HepG2 (cell line): ENCODE data around the gene BAHCC1. TPM values are rescaled to one million over a fixed set of nuclear protein-coding genes. Genes with fewer than 3 reads are reported as not detected.

ENCODE experiments used
- ELF4 ChIP-seq: sonication (generic); formaldehyde crosslinking; IDR thresholded peaks from 2 replicates; pipeline ENCODE4 v1.5.0; 2020; ENCODE audit warnings: missing genetic modification reagents, mild to moderate bottlenecking, moderate library complexity, borderline replicate concordance
- KAT8 ChIP-seq: IDR thresholded peaks from 2 replicates; pipeline ENCODE4 v1.6.1; 2016; ENCODE audit warnings: missing genetic modification reagents, missing compliant biosample characterization
- KDM5A ChIP-seq: fragments of 200-600 bp; sonication (generic); IDR thresholded peaks from 2 replicates; pipeline ENCODE4 v1.7.0; 2018; ENCODE audit warnings: antibody characterized with exemption, mild to moderate bottlenecking, low read length, borderline replicate concordance
- NAIF1 ChIP-seq: sonication (generic); formaldehyde crosslinking; IDR thresholded peaks from 2 replicates; pipeline ENCODE4 v1.5.0; 2020; ENCODE audit warnings: mild to moderate bottlenecking, missing genetic modification reagents, borderline replicate concordance
- NKX3-1 ChIP-seq: sonication (generic); formaldehyde crosslinking; IDR thresholded peaks from 2 replicates; pipeline ENCODE4 v1.5.0; 2020; ENCODE audit warnings: missing genetic modification reagents
- RFXANK ChIP-seq: IDR thresholded peaks from 2 replicates; pipeline ENCODE4 v1.6.1; 2016
- SMAD3 ChIP-seq: sonication (generic); formaldehyde crosslinking; IDR thresholded peaks from 2 replicates; pipeline ENCODE4 v1.4.0; 2020; ENCODE audit warnings: missing genetic modification reagents
- SMAD9 ChIP-seq: sonication (generic); formaldehyde crosslinking; IDR thresholded peaks from 2 replicates; pipeline ENCODE4 v1.5.1; 2020; ENCODE audit warnings: mild to moderate bottlenecking, missing genetic modification reagents
- SP140L ChIP-seq: sonication (generic); formaldehyde crosslinking; IDR thresholded peaks from 2 replicates; pipeline ENCODE4 v1.4.0; 2020; ENCODE audit warnings: missing genetic modification reagents, borderline replicate concordance
- TCF7L2 ChIP-seq: IDR thresholded peaks from 2 replicates; pipeline ENCODE4 v1.6.1; 2011; ENCODE audit warnings: mild to moderate bottlenecking, low read depth, low read length, moderate library complexity
- TSC22D2 ChIP-seq: sonication (generic); formaldehyde crosslinking; IDR thresholded peaks from 2 replicates; pipeline ENCODE4 v1.5.1; 2020; ENCODE audit warnings: missing genetic modification reagents, mild to moderate bottlenecking, borderline replicate concordance
- ZBTB38 ChIP-seq: sonication (generic); formaldehyde crosslinking; IDR thresholded peaks from 2 replicates; pipeline ENCODE4 v1.5.1; 2020; ENCODE audit warnings: mild to moderate bottlenecking, missing genetic modification reagents
- ZNF274 ChIP-seq: sonication (generic); formaldehyde crosslinking; IDR thresholded peaks from 2 replicates; pipeline ENCODE4 v1.5.1; 2020; ENCODE audit warnings: mild to moderate bottlenecking, missing genetic modification reagents
- ZNF510 ChIP-seq: sonication (generic); formaldehyde crosslinking; IDR thresholded peaks from 2 replicates; pipeline ENCODE4 v1.4.0; 2020; ENCODE audit warnings: low read depth, mild to moderate bottlenecking, missing genetic modification reagents
- ZNF678 ChIP-seq: sonication (generic); formaldehyde crosslinking; IDR thresholded peaks from 2 replicates; pipeline ENCODE4 v1.4.0; 2020; ENCODE audit warnings: mild to moderate bottlenecking, missing genetic modification reagents
- polyA plus RNA-seq, 8 experiments: library from polyadenylated mRNA; depleted of rRNA in 3 of 8; stranded (reverse) in 7 of 8; unstranded in 1 of 8; fragments of >200 nt; fragmentation: Illumina TruSeq in 4 of 8; extraction: Trizol in 4 of 8; gene quantifications; 2 replicates each; pipeline versions ENCODE4 v1.2.1 to v1.2.3, GENCODE V29; 2011 to 2016; ENCODE audit warnings: low read depth in 4 of 8, missing spikeins in 1 of 8, mixed read lengths in 1 of 8; ENCODE audit not compliant: insufficient read depth in 1 of 8
- total RNA-seq, 5 experiments: library from RNA; depleted of rRNA; stranded (reverse); fragments of >200 nt; fragmentation: Illumina TruSeq; extraction: Trizol; gene quantifications; 2 replicates each; pipeline ENCODE4 v1.2.3, GENCODE V29; 2016; ENCODE audit warnings: low read depth in 1 of 5
- TF ChIP-seq, protein P1 (sequence below): sonication (generic); formaldehyde crosslinking; IDR thresholded peaks from 2 replicates; pipeline ENCODE4 v1.4.0; 2020; ENCODE audit warnings: missing genetic modification reagents
- TF ChIP-seq, protein P2 (sequence below): sonication (generic); formaldehyde crosslinking; IDR thresholded peaks from 2 replicates; pipeline ENCODE4 v1.5.1; 2020; ENCODE audit warnings: missing genetic modification reagents, mild to moderate bottlenecking, borderline replicate concordance
- TF ChIP-seq, protein P3 (sequence below): sonication (generic); formaldehyde crosslinking; IDR thresholded peaks from 2 replicates; pipeline ENCODE4 v1.5.1; 2020; ENCODE audit warnings: mild to moderate bottlenecking, missing genetic modification reagents
- TF ChIP-seq, protein P4 (sequence below): sonication (generic); formaldehyde crosslinking; IDR thresholded peaks from 2 replicates; pipeline ENCODE4 v1.5.0; 2020; ENCODE audit warnings: mild to moderate bottlenecking, low read depth, missing genetic modification reagents, borderline replicate concordance
- TF ChIP-seq, protein P5 (sequence below): sonication (generic); formaldehyde crosslinking; IDR thresholded peaks from 2 replicates; pipeline ENCODE4 v1.8.0; 2022; ENCODE audit warnings: mild to moderate bottlenecking, missing genetic modification reagents, borderline replicate concordance

The BAHCC1 gene
- total and polyA plus RNA-seq, 2 of the 13 experiments (the other 11 are each of a cell fraction or from before 2014, with no cell fraction given), result 1.4 to 1.7 TPM

DNA sequence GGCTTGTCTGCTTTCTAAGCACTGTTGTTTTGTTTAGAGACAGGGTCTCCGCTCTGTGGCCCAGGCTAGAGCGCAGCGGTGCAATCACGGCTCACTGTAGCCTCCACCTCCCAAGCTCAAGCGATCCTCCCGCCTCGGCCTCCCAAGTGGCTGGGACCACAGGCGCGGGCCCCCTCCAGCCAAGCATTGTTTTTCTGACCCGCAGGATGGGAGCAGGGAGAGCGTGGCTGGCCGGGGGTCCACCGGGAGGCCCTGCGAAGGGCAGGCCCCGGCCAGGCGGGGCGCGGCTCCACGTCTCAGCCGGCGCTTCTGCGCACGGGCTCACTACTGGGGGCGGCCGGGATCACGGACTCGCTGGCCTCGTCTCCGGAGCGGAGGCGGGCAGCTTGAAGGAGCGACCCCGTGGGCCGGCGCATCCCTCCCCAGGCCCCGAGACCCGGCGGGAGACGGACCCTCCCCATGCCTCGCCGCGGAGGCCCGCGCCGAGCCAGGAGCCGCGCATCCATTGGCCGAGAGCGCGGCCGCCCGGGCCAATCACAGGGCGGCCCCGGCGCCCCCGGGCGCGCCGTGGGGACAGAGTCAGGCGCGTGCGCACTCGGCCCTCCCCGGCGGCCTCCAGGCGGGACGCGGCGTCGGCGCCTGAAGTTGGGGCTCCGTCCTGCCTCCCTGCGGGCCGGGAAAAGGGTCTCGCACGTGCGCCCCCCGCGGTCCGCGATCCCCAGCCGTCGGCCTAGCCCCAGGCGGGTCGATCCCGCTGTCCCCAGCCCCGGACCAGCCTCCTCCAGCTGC is 92.4 kb downstream of the BAHCC1 start (continued):
- TF ChIP-seq, protein P1, sequence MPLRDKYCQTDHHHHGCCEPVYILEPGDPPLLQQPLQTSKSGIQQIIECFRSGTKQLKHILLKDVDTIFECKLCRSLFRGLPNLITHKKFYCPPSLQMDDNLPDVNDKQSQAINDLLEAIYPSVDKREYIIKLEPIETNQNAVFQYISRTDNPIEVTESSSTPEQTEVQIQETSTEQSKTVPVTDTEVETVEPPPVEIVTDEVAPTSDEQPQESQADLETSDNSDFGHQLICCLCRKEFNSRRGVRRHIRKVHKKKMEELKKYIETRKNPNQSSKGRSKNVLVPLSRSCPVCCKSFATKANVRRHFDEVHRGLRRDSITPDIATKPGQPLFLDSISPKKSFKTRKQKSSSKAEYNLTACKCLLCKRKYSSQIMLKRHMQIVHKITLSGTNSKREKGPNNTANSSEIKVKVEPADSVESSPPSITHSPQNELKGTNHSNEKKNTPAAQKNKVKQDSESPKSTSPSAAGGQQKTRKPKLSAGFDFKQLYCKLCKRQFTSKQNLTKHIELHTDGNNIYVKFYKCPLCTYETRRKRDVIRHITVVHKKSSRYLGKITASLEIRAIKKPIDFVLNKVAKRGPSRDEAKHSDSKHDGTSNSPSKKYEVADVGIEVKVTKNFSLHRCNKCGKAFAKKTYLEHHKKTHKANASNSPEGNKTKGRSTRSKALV (CRISPR knock-in tag), result no peak
- peak; percentile 76; the same call in 1 of the 2 replicates for TF ChIP-seq NKX3-1 (CRISPR knock-in tag)
- TF ChIP-seq ZBTB38 (CRISPR knock-in tag), result peak; percentile 47; the same call in 1 of the 2 replicates
- TF ChIP-seq, protein P2, sequence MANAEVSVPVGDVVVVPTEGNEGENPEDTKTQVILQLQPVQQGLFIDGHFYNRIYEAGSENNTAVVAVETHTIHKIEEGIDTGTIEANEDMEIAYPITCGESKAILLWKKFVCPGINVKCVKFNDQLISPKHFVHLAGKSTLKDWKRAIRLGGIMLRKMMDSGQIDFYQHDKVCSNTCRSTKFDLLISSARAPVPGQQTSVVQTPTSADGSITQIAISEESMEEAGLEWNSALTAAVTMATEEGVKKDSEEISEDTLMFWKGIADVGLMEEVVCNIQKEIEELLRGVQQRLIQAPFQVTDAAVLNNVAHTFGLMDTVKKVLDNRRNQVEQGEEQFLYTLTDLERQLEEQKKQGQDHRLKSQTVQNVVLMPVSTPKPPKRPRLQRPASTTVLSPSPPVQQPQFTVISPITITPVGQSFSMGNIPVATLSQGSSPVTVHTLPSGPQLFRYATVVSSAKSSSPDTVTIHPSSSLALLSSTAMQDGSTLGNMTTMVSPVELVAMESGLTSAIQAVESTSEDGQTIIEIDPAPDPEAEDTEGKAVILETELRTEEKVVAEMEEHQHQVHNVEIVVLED (CRISPR knock-in tag), result no peak
- TF ChIP-seq, protein P3, sequence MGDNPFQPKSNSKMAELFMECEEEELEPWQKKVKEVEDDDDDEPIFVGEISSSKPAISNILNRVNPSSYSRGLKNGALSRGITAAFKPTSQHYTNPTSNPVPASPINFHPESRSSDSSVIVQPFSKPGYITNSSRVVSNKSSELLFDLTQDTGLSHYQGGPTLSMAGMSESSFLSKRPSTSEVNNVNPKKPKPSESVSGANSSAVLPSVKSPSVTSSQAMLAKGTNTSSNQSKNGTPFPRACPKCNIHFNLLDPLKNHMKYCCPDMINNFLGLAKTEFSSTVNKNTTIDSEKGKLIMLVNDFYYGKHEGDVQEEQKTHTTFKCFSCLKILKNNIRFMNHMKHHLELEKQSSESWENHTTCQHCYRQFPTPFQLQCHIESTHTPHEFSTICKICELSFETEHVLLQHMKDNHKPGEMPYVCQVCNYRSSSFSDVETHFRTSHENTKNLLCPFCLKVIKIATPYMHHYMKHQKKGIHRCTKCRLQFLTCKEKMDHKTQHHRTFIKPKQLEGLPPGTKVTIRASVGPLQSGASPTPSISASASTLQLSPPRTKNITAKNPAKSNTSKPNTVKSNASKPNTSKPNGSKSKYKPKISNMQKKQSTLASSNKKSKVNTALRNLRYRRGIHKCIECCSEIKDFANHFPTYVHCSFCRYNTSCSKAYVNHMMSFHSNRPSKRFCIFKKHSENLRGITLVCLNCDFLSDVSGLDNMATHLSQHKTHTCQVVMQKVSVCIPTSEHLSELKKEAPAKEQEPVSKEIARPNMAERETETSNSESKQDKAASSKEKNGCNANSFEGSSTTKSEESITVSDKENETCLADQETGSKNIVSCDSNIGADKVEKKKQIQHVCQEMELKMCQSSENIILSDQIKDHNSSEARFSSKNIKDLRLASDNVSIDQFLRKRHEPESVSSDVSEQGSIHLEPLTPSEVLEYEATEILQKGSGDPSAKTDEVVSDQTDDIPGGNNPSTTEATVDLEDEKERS, result no peak
- no peak for TF ChIP-seq SMAD9 (CRISPR knock-in tag)
- TF ChIP-seq ELF4, result no peak
- 0 out of 2 replicates have a peak, but pooled peaks have one; percentile 10 for TF ChIP-seq TSC22D2 (CRISPR knock-in tag)
- 0 out of 2 replicates have a peak, but pooled peaks have one; percentile 59 for TF ChIP-seq RFXANK (CRISPR knock-in tag)
- TF ChIP-seq SMAD3 (CRISPR knock-in tag), result no peak
- TF ChIP-seq KDM5A, result no peak
- TF ChIP-seq ZNF274 (CRISPR knock-in tag), result peak; percentile 83
- no peak for TF ChIP-seq SP140L (CRISPR knock-in tag)
- peak; percentile 50; the same call in 1 of the 2 replicates for TF ChIP-seq NAIF1 (CRISPR knock-in tag)
- no peak for TF ChIP-seq TCF7L2
- TF ChIP-seq, protein P4, sequence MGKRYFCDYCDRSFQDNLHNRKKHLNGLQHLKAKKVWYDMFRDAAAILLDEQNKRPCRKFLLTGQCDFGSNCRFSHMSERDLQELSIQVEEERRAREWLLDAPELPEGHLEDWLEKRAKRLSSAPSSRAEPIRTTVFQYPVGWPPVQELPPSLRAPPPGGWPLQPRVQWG, result no peak
- 0 out of 2 replicates have a peak, but pooled peaks have one; percentile 34 for TF ChIP-seq ZNF510 (CRISPR knock-in tag)
- peak; percentile 69; the same call in 1 of the 2 replicates for TF ChIP-seq KAT8
- TF ChIP-seq ZNF678, result peak; percentile 95; the same call in 1 of the 2 replicates
- TF ChIP-seq, protein P5, sequence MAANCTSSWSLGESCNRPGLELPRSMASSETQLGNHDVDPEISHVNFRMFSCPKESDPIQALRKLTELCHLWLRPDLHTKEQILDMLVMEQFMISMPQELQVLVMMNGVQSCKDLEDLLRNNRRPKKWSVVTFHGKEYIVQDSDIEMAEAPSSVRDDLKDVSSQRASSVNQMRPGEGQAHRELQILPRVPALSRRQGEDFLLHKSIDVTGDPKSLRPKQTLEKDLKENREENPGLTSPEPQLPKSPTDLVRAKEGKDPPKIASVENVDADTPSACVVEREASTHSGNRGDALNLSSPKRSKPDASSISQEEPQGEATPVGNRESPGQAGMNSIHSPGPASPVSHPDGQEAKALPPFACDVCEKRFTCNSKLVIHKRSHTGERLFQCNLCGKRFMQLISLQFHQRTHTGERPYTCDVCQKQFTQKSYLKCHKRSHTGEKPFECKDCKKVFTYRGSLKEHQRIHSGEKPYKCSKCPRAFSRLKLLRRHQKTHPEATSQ (CRISPR knock-in tag), result no peak
